Keratinocyte (primary cell): ENCODE measurements around the gene SFT2D3. TPM values are rescaled to one million over a fixed set of nuclear protein-coding genes. Genes with fewer than 3 reads are reported as not detected.
"Not testable (repeated sequence)": the region's sequence is repeated elsewhere in the genome, so short reads cannot be mapped to it uniquely, and the experiment has no call there.

ENCODE experiments used
- DNase-seq: peaks from one replicate; pipeline ENCODE4 v3.0.0-alpha.2; 2011; ENCODE audit warnings: low read depth, missing footprints, low spot score
- FAIRE-seq: peaks from 2 replicates; lab custom pipeline; 2011; peaks lifted over from hg19 to GRCh38; lab: Jason Lieb, UNC
- H2AFZ ChIP-seq: 2 replicates; pipeline ENCODE4 v1.6.0; 2012; ENCODE audit warnings: low read length, control low read depth, inconsistent platforms; ENCODE audit not compliant: control insufficient read depth
- H3K27ac ChIP-seq: 2 replicates; pipeline ENCODE4 v1.5.1; 2011; ENCODE audit warnings: low read length; ENCODE audit not compliant: control insufficient read depth, insufficient read depth
- H3K27me3 ChIP-seq: 3 replicates; pipeline ENCODE4 v1.6.0; 2011; ENCODE audit warnings: low read length; ENCODE audit not compliant: control insufficient read depth, insufficient read depth; ENCODE audit errors: extremely low read depth
- H3K36me3 ChIP-seq, 2 experiments: 2 replicates in 1 of 2; 3 replicates in 1 of 2; pipeline ENCODE4 v1.5.1; 2011; ENCODE audit warnings: low read length in 2 of 2, mild to moderate bottlenecking in 1 of 2; ENCODE audit not compliant: control insufficient read depth in 2 of 2, insufficient read depth in 2 of 2; ENCODE audit errors: extremely low read depth in 1 of 2
- H3K4me1 ChIP-seq: 3 replicates; pipeline ENCODE4 v1.5.1; 2011; ENCODE audit warnings: low read length; ENCODE audit not compliant: control insufficient read depth, insufficient read depth; ENCODE audit errors: extremely low read depth
- H3K4me2 ChIP-seq: 3 replicates; pipeline ENCODE4 v1.6.0; 2011; ENCODE audit warnings: low read depth, low read length; ENCODE audit not compliant: control insufficient read depth, insufficient read depth; ENCODE audit errors: extremely low read depth
- H3K4me3 ChIP-seq, 3 experiments: fragments of 200-600 bp in 1 of 3; sonication (generic) in 1 of 3; 2 replicates in 2 of 3; 3 replicates in 1 of 3; pipeline ENCODE4 v1.5.1; 2011 to 2016; ENCODE audit warnings: low read length in 3 of 3, mild to moderate bottlenecking in 3 of 3, control low read depth in 2 of 3, inconsistent platforms in 1 of 3, low read depth in 1 of 3, mixed read lengths in 1 of 3, mixed run types in 1 of 3, moderate library complexity in 1 of 3; ENCODE audit not compliant: control insufficient read depth in 2 of 3, insufficient read depth in 2 of 3; ENCODE audit errors: extremely low read depth in 1 of 3
- H3K79me2 ChIP-seq: 2 replicates; pipeline ENCODE4 v1.6.0; 2012; ENCODE audit warnings: low read length; ENCODE audit not compliant: control insufficient read depth, insufficient read depth
- H3K9ac ChIP-seq: 3 replicates; pipeline ENCODE4 v1.6.0; 2011; ENCODE audit warnings: low read length; ENCODE audit not compliant: control insufficient read depth, insufficient read depth; ENCODE audit errors: extremely low read depth
- H3K9me1 ChIP-seq: 3 replicates; pipeline ENCODE4 v1.6.0; 2011; ENCODE audit warnings: low read length; ENCODE audit not compliant: control insufficient read depth, insufficient read depth; ENCODE audit errors: extremely low read depth
- H3K9me3 ChIP-seq: 2 replicates; pipeline ENCODE4 v1.5.1; 2012; ENCODE audit warnings: low read depth, low read length; ENCODE audit not compliant: control insufficient read depth
- H4K20me1 ChIP-seq: 3 replicates; pipeline ENCODE4 v1.6.0; 2011; ENCODE audit warnings: low read length; ENCODE audit not compliant: control insufficient read depth, insufficient read depth; ENCODE audit errors: extremely low read depth
- EZH2 ChIP-seq: IDR thresholded peaks from one replicate; pipeline ENCODE4 v1.6.1; 2012; ENCODE audit warnings: inconsistent platforms, mild to moderate bottlenecking, low read length, moderate library complexity
- dilution Hi-C: fragments of 300-500 bp; cut with MboI; formaldehyde crosslinking; loops from one replicate; pipeline ENCODE4 v1.7.0; 2020; ENCODE audit warnings: low sequenced_read_pairs; ENCODE audit not compliant: extremely low pct_ligation_motif_present
- polyA plus RNA-seq, 5 experiments: library from polyadenylated mRNA; depleted of rRNA in 3 of 5; stranded (reverse) in 3 of 5; stranded (forward) in 1 of 5; unstranded in 1 of 5; fragments of >200 nt; gene quantifications; 1 replicate in 1 of 5; 2 replicates in 3 of 5; 3 replicates in 1 of 5; pipeline versions ENCODE4 v1.2.1 to v1.2.3, GENCODE V29; 2011 to 2012; ENCODE audit warnings: missing spikeins in 2 of 5, low read depth in 1 of 5, low replicate concordance in 1 of 5
- TF ChIP-seq, protein P1 (sequence below), 3 experiments: IDR thresholded peaks in 1 of 3; conservative IDR thresholded peaks in 1 of 3; optimal IDR thresholded peaks in 1 of 3; 2 replicates in 2 of 3; 3 replicates in 1 of 3; pipeline versions ENCODE3 to v1.5.1; 2011; ENCODE audit warnings: low read length in 3 of 3, mild to moderate bottlenecking in 3 of 3, moderate library complexity in 2 of 3, control low read depth in 1 of 3, inconsistent platforms in 1 of 3; ENCODE audit not compliant: insufficient read depth in 2 of 3; ENCODE audit errors: extremely low read depth in 1 of 3

The SFT2D3 gene
- polyA plus RNA-seq, 1 donor (not counting 4 experiments of a cell fraction or from before 2014, with no cell fraction given) = 2.4 TPM

DNA sequence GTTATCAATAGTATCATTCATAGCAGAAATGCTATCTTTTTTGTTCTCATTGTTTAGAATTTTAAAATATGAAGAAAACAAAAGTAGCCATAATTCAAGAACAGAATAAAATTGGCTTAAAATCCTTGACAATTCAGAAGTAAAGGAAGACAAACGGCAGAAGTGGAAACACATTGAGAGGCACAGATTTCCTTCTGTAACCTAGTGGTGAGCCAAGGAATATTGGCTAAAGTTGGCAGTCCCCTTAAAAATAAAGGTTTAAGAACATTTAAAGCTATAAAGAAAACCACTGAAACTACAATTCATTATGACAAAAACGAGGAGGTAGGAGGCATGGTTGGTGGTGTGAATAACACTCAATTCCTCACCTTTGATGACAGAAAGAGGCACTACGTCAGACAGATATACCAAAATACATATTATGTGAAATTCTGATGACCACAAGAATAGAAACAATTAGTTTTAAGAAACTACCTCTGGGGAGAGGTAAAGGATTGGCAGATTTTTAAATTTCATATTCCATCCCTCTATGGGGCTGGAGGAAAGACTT is 42.3 kb downstream of the SFT2D3 start:
- Histone ChIP-seq H3K9me3 (no peaks in the 10 kb centered on the region), H3K79me2 (no peaks in the 10 kb centered on the region), H3K9me1 (no peaks in the 10 kb centered on the region), H3K36me3 (peaks cover 4% of the 10 kb centered on the region in 2 experiments), H4K20me1 (no peaks in the 10 kb centered on the region), H3K4me2 (no peak overlapping the region), H3K4me1 (no peaks in the 10 kb centered on the region), H3K9ac (no peak overlapping the region), H3K27ac (no peak overlapping the region), H3K4me3 (no peak overlapping the region), H2AFZ (no peak overlapping the region), H3K27me3 (no peaks in the 10 kb centered on the region)
- dilution Hi-C loops = no loop called here
- TF ChIP-seq, protein P1, sequence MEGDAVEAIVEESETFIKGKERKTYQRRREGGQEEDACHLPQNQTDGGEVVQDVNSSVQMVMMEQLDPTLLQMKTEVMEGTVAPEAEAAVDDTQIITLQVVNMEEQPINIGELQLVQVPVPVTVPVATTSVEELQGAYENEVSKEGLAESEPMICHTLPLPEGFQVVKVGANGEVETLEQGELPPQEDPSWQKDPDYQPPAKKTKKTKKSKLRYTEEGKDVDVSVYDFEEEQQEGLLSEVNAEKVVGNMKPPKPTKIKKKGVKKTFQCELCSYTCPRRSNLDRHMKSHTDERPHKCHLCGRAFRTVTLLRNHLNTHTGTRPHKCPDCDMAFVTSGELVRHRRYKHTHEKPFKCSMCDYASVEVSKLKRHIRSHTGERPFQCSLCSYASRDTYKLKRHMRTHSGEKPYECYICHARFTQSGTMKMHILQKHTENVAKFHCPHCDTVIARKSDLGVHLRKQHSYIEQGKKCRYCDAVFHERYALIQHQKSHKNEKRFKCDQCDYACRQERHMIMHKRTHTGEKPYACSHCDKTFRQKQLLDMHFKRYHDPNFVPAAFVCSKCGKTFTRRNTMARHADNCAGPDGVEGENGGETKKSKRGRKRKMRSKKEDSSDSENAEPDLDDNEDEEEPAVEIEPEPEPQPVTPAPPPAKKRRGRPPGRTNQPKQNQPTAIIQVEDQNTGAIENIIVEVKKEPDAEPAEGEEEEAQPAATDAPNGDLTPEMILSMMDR (optimal IDR thresholded peaks at IDR 0.05 in 1 of 3, IDR thresholded peaks at IDR 0.05 in 1 of 3, conservative IDR thresholded peaks at IDR 0.05 in 1 of 3; ENCODE audit: extremely low read depth in 1 of 3, insufficient read depth in 2 of 3, low read length in 3 of 3) = no peak
- no peak for TF ChIP-seq EZH2
- FAIRE-seq = no peak
- DNase-seq = no peak

DNA sequence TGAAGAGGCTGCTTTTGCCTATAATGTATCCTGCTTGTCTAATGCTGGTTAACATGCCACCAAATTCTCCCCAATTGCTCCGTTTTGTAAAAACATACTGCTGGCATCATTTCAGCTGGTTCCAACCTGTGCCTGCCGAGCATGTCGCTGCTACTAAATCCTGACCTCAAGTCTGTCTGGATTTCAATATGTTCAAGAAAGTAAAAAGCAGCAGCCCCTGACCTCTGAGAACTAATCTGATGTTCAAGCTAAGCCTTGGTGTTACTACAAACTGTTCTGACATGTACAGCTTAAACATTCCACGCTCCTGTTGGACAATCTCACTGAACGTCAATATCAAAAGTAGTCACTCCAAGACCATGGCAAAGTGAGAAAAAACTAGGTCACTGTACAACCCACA is 46.3 kb downstream of the SFT2D3 start:
- Histone ChIP-seq H3K9me1 (no peaks in the 10 kb centered on the region), H3K27me3 (no peaks in the 10 kb centered on the region), H3K4me3 (no peak overlapping the region), H4K20me1 (no peaks in the 10 kb centered on the region), H2AFZ (no peak overlapping the region), H3K4me2 (no peak overlapping the region), H3K36me3 (peaks cover 2 to 4% of the 10 kb centered on the region in 2 experiments), H3K9ac (no peak overlapping the region), H3K27ac (no peak overlapping the region), H3K9me3 (no peaks in the 10 kb centered on the region), H3K79me2 (no peaks in the 10 kb centered on the region), H3K4me1 (peaks cover 7% of the 10 kb centered on the region)
- FAIRE-seq (no peak), DNase-seq (no peak)
- TF ChIP-seq EZH2 = no peak
- TF ChIP-seq, protein P1 (optimal IDR thresholded peaks at IDR 0.05 in 1 of 3, IDR thresholded peaks at IDR 0.05 in 1 of 3, conservative IDR thresholded peaks at IDR 0.05 in 1 of 3; ENCODE audit: extremely low read depth in 1 of 3, insufficient read depth in 2 of 3, low read length in 3 of 3) = no peak
- dilution Hi-C loops = no loop called here

DNA sequence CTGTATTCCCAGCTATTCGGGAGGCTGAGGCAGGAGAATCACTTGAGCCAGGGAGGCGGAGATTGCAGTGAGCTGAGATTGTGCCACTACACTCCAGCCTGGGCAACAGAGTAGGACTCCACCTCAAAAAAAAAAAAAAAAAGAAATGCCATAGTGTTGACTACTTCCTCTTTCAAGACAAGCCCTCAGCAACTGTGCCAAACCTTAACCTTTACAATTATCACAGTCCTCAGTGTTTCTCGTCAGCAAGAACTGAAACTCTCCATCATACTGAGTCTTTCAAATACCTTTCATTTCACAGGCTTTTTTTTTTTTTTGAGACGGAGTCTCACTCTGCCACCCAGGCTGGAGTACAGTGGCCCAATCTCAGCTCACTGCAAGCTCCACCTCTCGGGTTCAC is 48.2 kb downstream of the SFT2D3 start:
- H3K27ac ChIP-seq, H3K79me2 ChIP-seq, dilution Hi-C loops, H3K9me1 ChIP-seq, FAIRE-seq, H3K4me2 ChIP-seq, H3K9ac ChIP-seq, H3K27me3 ChIP-seq, H3K4me1 ChIP-seq, H4K20me1 ChIP-seq, H3K9me3 ChIP-seq, H3K4me3 ChIP-seq, H3K36me3 ChIP-seq, H2AFZ ChIP-seq, DNase-seq: not testable (repeated sequence)
